Epithelial cell of proximal tubule (primary cell): ENCODE results near the gene GSK3B. TPM values are rescaled to one million over a fixed set of nuclear protein-coding genes. Genes with fewer than 3 reads are reported as not detected.

Experiments
- DNase-seq: peaks from one replicate; pipeline ENCODE4 v3.0.0-alpha.2; 2011; ENCODE audit warnings: low read depth
- H3K4me3 ChIP-seq: 2 replicates; pipeline ENCODE4 v1.5.1; 2011; ENCODE audit warnings: low read depth, mild to moderate bottlenecking, low read length
- CTCF ChIP-seq: conservative IDR thresholded peaks from 2 replicates; pipeline ENCODE4 v1.5.1; 2012; ENCODE audit warnings: low read depth, mild to moderate bottlenecking, low read length
- total RNA-seq: library from RNA; depleted of rRNA; stranded (reverse); fragments of >200 nt; gene quantifications from 2 replicates; pipeline ENCODE4 v1.2.3, GENCODE V29; 2015

The GSK3B gene
- total RNA-seq, 1 donor from 2014 or later: 31.7 TPM

- H3K4me3 ChIP-seq: no peak overlapping the region
- DNase-seq: no peak
- TF ChIP-seq CTCF: no peak
Observed at GRCh38 chr3:119911748-119912147, 182.5 kb downstream of the GSK3B start.

DNA sequence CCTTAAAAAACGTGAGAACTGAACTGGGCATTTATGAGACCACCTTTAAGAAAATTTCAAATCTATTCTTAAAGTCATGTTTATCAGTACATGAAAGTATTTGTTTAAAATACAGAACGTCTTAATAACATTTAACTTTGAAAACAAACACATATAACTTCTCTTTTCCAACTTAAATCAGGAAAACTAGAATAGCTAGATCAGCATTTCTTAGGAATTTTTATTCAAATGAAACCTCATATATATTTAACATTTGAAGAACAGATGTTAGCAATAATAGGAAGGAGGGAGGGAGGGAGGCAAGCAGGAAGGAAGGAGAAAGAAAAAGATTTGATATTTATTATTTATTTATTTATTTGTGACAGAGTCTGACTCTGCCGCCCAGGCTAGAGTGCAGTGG is 192.2 kb downstream of the GSK3B start:
- no peak for TF ChIP-seq CTCF
- no peak for DNase-seq
- no peak overlapping the region for H3K4me3 ChIP-seq

DNA sequence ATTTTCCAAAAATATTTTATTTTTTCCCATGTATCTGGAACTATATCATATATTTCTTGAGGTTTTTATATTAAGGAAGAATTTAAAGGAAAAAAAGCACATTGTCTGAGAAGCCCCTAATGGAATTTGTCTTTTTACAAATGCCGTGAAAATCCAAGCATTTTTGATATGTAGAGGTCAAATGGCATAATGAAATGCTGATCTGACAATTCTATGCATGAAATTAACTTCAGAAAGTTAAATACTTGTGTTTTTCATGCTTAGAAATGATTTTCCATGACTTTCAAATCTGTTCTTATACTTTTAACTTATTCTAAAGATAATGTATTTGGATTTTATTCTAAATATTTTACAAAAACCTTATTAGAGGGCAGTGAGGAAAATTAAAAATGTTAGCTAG is 193.1 kb downstream of the GSK3B start:
- no peak for TF ChIP-seq CTCF
- no peak for DNase-seq
- H3K4me3 ChIP-seq: no peak overlapping the region

- no peak for DNase-seq
- H3K4me3 ChIP-seq: no peak overlapping the region
- TF ChIP-seq CTCF: no peak
Observed at GRCh38 chr3:119899192-119899511, 195.1 kb downstream of the GSK3B start.

DNA sequence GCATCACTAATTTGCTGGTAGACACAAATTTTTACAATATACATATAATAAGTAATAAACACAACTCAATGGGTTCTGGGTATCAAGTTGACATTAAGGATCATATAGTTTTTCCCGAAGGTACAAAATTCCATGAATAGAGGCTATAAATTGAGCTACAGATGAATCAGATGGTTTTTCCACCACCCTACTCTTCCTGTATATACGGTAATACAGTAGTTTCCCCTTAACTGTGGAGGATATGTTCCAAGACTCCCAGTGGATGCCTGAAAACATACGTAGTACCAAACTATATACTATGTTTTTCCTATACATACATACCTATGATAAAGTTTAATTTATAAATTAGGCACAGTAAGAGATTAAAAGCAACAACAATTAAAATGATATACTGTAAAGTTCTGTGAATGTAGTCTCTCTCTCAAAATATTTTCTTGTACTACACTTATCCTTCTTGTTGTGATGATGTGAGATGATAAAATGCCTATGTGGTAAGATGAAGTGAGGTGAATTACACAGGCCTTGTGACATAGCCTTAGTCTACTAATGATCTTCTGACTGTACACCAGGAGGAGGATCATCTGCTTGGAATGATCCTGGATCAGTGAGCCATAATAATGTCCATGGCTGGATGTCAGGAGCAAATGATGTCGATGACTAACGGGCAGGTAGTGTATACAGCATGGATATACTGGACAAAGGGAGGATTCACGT is 195.6 kb downstream of the GSK3B start:
- DNase-seq: peak; percentile 86
- TF ChIP-seq CTCF: no peak
- no peak overlapping the region for H3K4me3 ChIP-seq

DNA sequence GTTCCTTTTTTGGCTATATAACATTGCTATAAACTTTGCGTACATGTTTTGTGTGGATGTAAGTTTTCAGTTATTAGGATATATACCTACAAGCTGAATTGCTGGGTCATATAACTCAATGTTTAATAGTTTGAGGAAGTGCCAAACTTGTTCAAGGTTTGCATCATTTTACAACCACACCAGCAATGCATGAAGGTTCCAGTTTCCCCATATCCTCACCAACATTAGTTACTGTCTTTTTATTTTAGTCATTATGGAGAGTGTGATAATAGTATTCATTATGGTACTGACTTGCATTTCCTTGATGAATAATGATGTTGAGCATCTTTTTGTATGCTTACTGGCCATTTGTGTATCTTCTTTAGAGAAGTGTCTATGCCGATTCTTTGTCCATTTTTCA is 200.1 kb downstream of the GSK3B start:
- H3K4me3 ChIP-seq: no peak overlapping the region
- DNase-seq: no peak
- no peak for TF ChIP-seq CTCF

DNA sequence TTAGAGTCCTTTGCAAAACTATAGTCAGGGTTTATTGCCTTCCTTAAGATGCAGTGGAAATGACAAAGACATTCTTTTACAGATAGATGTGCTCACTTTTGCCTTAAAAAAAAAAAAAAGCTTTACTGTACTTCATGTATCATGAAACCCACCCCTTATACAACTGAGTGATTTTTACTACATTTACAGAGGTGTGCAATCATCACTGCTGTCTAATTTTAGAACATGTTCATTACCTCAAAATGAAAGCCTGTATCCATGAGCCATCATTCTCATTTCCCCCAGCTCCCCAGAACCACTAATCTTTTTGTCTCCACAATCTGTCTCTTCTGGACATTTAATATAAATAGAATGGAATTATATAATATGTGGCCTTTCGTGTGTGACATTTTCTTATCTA is 200.5 kb downstream of the GSK3B start:
- no peak for TF ChIP-seq CTCF
- H3K4me3 ChIP-seq: no peak overlapping the region
- DNase-seq: no peak
